Ascending aorta (tissue), 2 donors: ENCODE results near the gene VPS36. TPM values are rescaled to one million over a fixed set of nuclear protein-coding genes. Genes with fewer than 3 reads are reported as not detected.

Experiments used
- DNase-seq, 2 donors: peaks; one replicate each; pipeline ENCODE4 v3.0.0-alpha.2; 2019; ENCODE audit warnings: low spot score in 2 of 2
- H3K27ac ChIP-seq, 2 donors: fragments of 200-600 bp; sonication (generic); one replicate each; pipeline ENCODE4 v1.5.1; 2016 to 2017; ENCODE audit warnings: mild to moderate bottlenecking in 1 of 2
- H3K27me3 ChIP-seq: fragments of 200-600 bp; sonication (generic); one replicate; pipeline ENCODE4 v1.5.1; 2017
- H3K36me3 ChIP-seq, 2 donors: fragments of 200-600 bp; sonication (generic); one replicate each; pipeline ENCODE4 v1.5.1; 2016
- H3K4me1 ChIP-seq, 2 donors: fragments of 200-600 bp; sonication (generic); one replicate each; pipeline ENCODE4 v1.5.1; 2016 to 2017; ENCODE audit warnings: mild to moderate bottlenecking in 1 of 2
- H3K4me3 ChIP-seq, 2 donors: fragments of 200-600 bp; sonication (generic); one replicate each; pipeline ENCODE4 v1.5.1; 2016 to 2017; ENCODE audit warnings: mild to moderate bottlenecking in 1 of 2
- H3K9me3 ChIP-seq, 2 donors: fragments of 200-600 bp; sonication (generic); one replicate each; pipeline ENCODE4 v1.5.1; 2016
- CTCF ChIP-seq, 3 experiments: fragments of 200-600 bp in 2 of 3; fragments of 450-650 bp in 1 of 3; sonication (generic) in 2 of 3; IDR thresholded peaks; one replicate each; pipeline ENCODE4 v1.5.1; 2016 to 2019; ENCODE audit warnings: antibody characterized with exemption in 3 of 3, mild to moderate bottlenecking in 1 of 3, moderate library complexity in 1 of 3
- intact Hi-C: fragments of 100-400 bp; cut with DNase I; formaldehyde crosslinking; loops from one replicate; pipeline ENCODE4 v1.15.1; 2023
- total RNA-seq: library from RNA; depleted of rRNA; stranded (reverse); fragments of >200 nt; gene quantifications from one replicate; pipeline ENCODE4 v1.1.0, GENCODE V29; 2016

The VPS36 gene
- total RNA-seq, 1 donor from 2014 or later = 69.3 TPM

GRCh38 chr13:52461265-52461664 is 10.8 kb upstream of the VPS36 start:
- no peak for TF ChIP-seq CTCF (IDR thresholded peaks at IDR 0.05)
- intact Hi-C loops = no loop called here

GRCh38 chr13:52459668-52460067 is 9.2 kb upstream of the VPS36 start:
- no peak for DNase-seq
- no peaks in the 10 kb centered on the region for H3K27me3 ChIP-seq
- no peaks in the 10 kb centered on the region for H3K9me3 ChIP-seq
- TF ChIP-seq CTCF (IDR thresholded peaks at IDR 0.05) = no peak
- no peak overlapping the region for H3K4me3 ChIP-seq
- no peak overlapping the region for H3K27ac ChIP-seq
- peaks cover 0 to 7% of the 10 kb centered on the region in 2 donors for H3K4me1 ChIP-seq
- H3K36me3 ChIP-seq = peaks cover 0 to 12% of the 10 kb centered on the region in 2 donors
- intact Hi-C loops = loop anchor here (10.0 kb wide), 2 partner anchors 145 to 1545 kb away; no protein-coding TSS in a partner anchor

More at GRCh38 chr13:52461265-52461664, 10.8 kb upstream of the VPS36 start:
- Histone ChIP-seq H3K27ac (no peak overlapping the region), H3K9me3 (no peaks in the 10 kb centered on the region), H3K36me3 (peaks cover 0 to 13% of the 10 kb centered on the region in 2 donors), H3K4me1 (peaks cover 0 to 5% of the 10 kb centered on the region in 2 donors), H3K27me3 (no peaks in the 10 kb centered on the region), H3K4me3 (no peak overlapping the region)
- DNase-seq = no peak

- Histone ChIP-seq H3K4me3 (peak overlapping the region; percentile 82 to 84), H3K4me1 (peaks cover 0 to 10% of the 10 kb centered on the region in 2 donors), H3K27me3 (no peaks in the 10 kb centered on the region), H3K36me3 (no peaks in the 10 kb centered on the region), H3K9me3 (no peaks in the 10 kb centered on the region), H3K27ac (peak overlapping the region; percentile 75 to 81)
- intact Hi-C loops = loop anchor here (1.0 to 10.0 kb wide), 4 partner anchors 149 to 1541 kb away; partner anchors contain the start of genes ALG11 and SUGT1
- TF ChIP-seq CTCF (IDR thresholded peaks at IDR 0.05) = peak in 1 of 3 experiments; percentile 2
- DNase-seq = peak; percentile 19 to 79
These were observed 5.2 kb upstream of the VPS36 start for GRCh38 chr13:52455677-52456041.

- Histone ChIP-seq H3K4me1 (peaks cover 0 to 10% of the 10 kb centered on the region in 2 donors), H3K9me3 (no peaks in the 10 kb centered on the region), H3K27me3 (no peaks in the 10 kb centered on the region), H3K27ac (peak within 1 kb of the TSS; percentile 75 to 81), H3K4me3 (peak within 1 kb of the TSS; percentile 82 to 84), H3K36me3 (no peaks in the 10 kb centered on the region)
- DNase-seq = peak; percentile 84 to 97
- intact Hi-C loops = loop anchor here (1.0 to 10.0 kb wide), 6 partner anchors 150 to 1540 kb away; partner anchors contain the start of genes ALG11, DHRS12, INTS6 and SUGT1
- peak in 1 of 3 experiments; percentile 8 for TF ChIP-seq CTCF (IDR thresholded peaks at IDR 0.05)
These were observed 4.6 kb upstream of the VPS36 start, which contains the start of gene CKAP2 for GRCh38 chr13:52454820-52455676. Gene CKAP2, plus strand, starts transcription at chr13:52455478. Its CDS starts 79 bp downstream, at chr13:52455557.

GRCh38 chr13:52454459-52454819 is 4.0 kb upstream of the VPS36 start:
- TF ChIP-seq CTCF (IDR thresholded peaks at IDR 0.05) = no peak
- Histone ChIP-seq H3K36me3 (no peaks in the 10 kb centered on the region), H3K27me3 (no peaks in the 10 kb centered on the region), H3K4me3 (peak overlapping the region; percentile 82 to 84), H3K9me3 (no peaks in the 10 kb centered on the region), H3K27ac (peak overlapping the region; percentile 75 to 81), H3K4me1 (peaks cover 0 to 10% of the 10 kb centered on the region in 2 donors)
- intact Hi-C loops = loop anchor here (5.0 to 10.0 kb wide), 4 partner anchors 150 to 1540 kb away; partner anchors contain the start of genes DHRS12 and INTS6
- no peak for DNase-seq
